Activated T-helper 2 cell treated with anti-CD3 and anti-CD28 coated beads, Interferon-gamma antibody, Interleukin-2, Interleukin-4, amounts not matched to agents 10 μg/mL and 5 μg/mL and 100 μg/mL, durations not matched to agents 14 hours and 24 hours and 36 hours (primary cell): ENCODE data around the gene PTPRG. TPM values are rescaled to one million over a fixed set of nuclear protein-coding genes. Genes with fewer than 3 reads are reported as not detected.

Experiments
- DNase-seq: peaks from one replicate; pipeline ENCODE4 v3.0.0; 2021; ENCODE audit warnings: low spot score
- H3K27ac Mint-ChIP-seq: one replicate; pipeline ENCODE4 v1.8.0; 2021; ENCODE audit warnings: mixed read lengths
- H3K27me3 Mint-ChIP-seq: one replicate; pipeline ENCODE4 v1.8.0; 2021; ENCODE audit warnings: low read depth, mixed read lengths
- H3K36me3 Mint-ChIP-seq: one replicate; pipeline ENCODE4 v1.8.0; 2021; ENCODE audit warnings: low read depth, mixed read lengths
- H3K4me1 Mint-ChIP-seq: one replicate; pipeline ENCODE4 v1.8.0; 2021; ENCODE audit warnings: low read depth, mixed read lengths
- H3K4me3 Mint-ChIP-seq: one replicate; pipeline ENCODE4 v1.8.0; 2021; ENCODE audit warnings: low read depth, mild to moderate bottlenecking, moderate library complexity, mixed read lengths
- H3K9me3 Mint-ChIP-seq: one replicate; pipeline ENCODE4 v1.8.0; 2021; ENCODE audit warnings: mixed read lengths
- intact Hi-C: fragments of 100-400 bp; cut with micrococcal nuclease; formaldehyde crosslinking; loops from one replicate; pipeline ENCODE4 v1.15.1; 2023
- total RNA-seq: library from RNA; stranded (reverse); gene quantifications from 2 replicates; pipeline ENCODE4 v1.2.3, GENCODE V29; 2022

Gene PTPRG
- total RNA-seq, 1 donor from 2014 or later, result 5.1 TPM

GRCh38 chr3:61617041-61617440, 55.7 kb downstream of the PTPRG start:
- H3K27me3 Mint-ChIP-seq, result no peaks in the 10 kb centered on the region
- intact Hi-C loops, result no loop called here
- H3K4me1 Mint-ChIP-seq, result no peaks in the 10 kb centered on the region
- no peak overlapping the region for H3K27ac Mint-ChIP-seq
- no peak for DNase-seq
- no peak overlapping the region for H3K4me3 Mint-ChIP-seq
- no peaks in the 10 kb centered on the region for H3K36me3 Mint-ChIP-seq
- H3K9me3 Mint-ChIP-seq, result no peaks in the 10 kb centered on the region

GRCh38 chr3:61617651-61618050, 56.3 kb downstream of the PTPRG start:
- Mint-ChIP-seq H3K4me3 (no peak overlapping the region), H3K27me3 (no peaks in the 10 kb centered on the region), H3K9me3 (no peaks in the 10 kb centered on the region), H3K4me1 (no peaks in the 10 kb centered on the region), H3K27ac (no peak overlapping the region), H3K36me3 (no peaks in the 10 kb centered on the region)
- no peak for DNase-seq
- intact Hi-C loops, result no loop called here

- intact Hi-C loops, result no loop called here
Observed at GRCh38 chr3:61618231-61618630, 56.9 kb downstream of the PTPRG start.

GRCh38 chr3:61618871-61619270, 57.5 kb downstream of the PTPRG start:
- Mint-ChIP-seq H3K4me3 (no peak overlapping the region), H3K27ac (no peak overlapping the region), H3K9me3 (no peaks in the 10 kb centered on the region), H3K27me3 (no peaks in the 10 kb centered on the region), H3K36me3 (no peaks in the 10 kb centered on the region), H3K4me1 (no peaks in the 10 kb centered on the region)
- no peak for DNase-seq
- intact Hi-C loops, result no loop called here

More at GRCh38 chr3:61618231-61618630, 56.9 kb downstream of the PTPRG start:
- no peaks in the 10 kb centered on the region for H3K27me3 Mint-ChIP-seq
- H3K36me3 Mint-ChIP-seq, result no peaks in the 10 kb centered on the region
- no peak overlapping the region for H3K27ac Mint-ChIP-seq
- H3K9me3 Mint-ChIP-seq, result no peaks in the 10 kb centered on the region
- no peaks in the 10 kb centered on the region for H3K4me1 Mint-ChIP-seq
- H3K4me3 Mint-ChIP-seq, result no peak overlapping the region
- no peak for DNase-seq

DNA sequence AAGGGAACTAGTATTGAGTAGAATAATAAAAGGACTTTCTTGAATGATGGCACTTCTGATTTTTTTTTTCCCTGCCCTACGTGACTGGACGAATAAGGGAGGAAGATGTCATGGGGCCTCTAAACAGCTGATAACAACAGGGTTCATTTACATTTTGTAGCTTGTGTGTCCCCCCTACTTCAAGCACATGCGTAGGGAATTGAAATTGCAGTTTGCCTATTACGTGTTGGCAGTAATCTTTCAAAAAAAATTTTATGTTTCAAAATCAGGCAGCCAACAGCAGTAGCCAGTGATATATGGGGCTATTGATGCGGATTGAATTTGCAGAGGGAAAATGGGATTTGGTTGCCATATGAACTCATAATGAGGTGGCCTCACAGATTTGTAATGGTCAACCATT, 58.7 kb downstream of the PTPRG start:
- no peak for DNase-seq
- H3K36me3 Mint-ChIP-seq, result no peaks in the 10 kb centered on the region
- intact Hi-C loops, result no loop called here
- no peaks in the 10 kb centered on the region for H3K27me3 Mint-ChIP-seq
- H3K27ac Mint-ChIP-seq, result no peak overlapping the region
- no peaks in the 10 kb centered on the region for H3K9me3 Mint-ChIP-seq
- no peaks in the 10 kb centered on the region for H3K4me1 Mint-ChIP-seq
- no peak overlapping the region for H3K4me3 Mint-ChIP-seq

GRCh38 chr3:61624300-61624699, 62.9 kb downstream of the PTPRG start:
- Mint-ChIP-seq H3K4me3 (no peak overlapping the region), H3K27ac (no peak overlapping the region), H3K4me1 (no peaks in the 10 kb centered on the region)

DNA sequence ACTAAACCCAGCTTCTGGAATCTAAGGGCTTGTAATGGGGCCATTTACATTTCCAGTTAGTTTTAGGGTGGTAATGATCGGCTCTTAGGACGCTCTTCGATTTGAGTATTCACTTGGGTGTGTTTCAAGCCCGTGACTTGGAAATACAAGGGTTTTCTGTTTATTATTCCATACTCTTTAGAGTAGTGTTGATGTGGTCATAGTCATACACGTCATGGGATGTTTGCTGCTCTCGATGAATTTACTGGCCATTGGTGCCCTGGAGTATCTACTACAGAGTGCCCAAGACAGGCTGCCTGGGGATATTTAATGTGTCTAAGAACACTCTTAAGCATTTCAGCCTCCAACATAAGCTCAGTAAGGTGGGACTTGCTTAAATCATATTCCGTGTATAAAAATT, 64.1 kb downstream of the PTPRG start:
- intact Hi-C loops, result no loop called here
- no peak overlapping the region for H3K27ac Mint-ChIP-seq
- DNase-seq, result no peak
- no peaks in the 10 kb centered on the region for H3K27me3 Mint-ChIP-seq
- H3K9me3 Mint-ChIP-seq, result no peaks in the 10 kb centered on the region
- no peaks in the 10 kb centered on the region for H3K4me1 Mint-ChIP-seq
- no peaks in the 10 kb centered on the region for H3K36me3 Mint-ChIP-seq
- no peak overlapping the region for H3K4me3 Mint-ChIP-seq

More at GRCh38 chr3:61624300-61624699, 62.9 kb downstream of the PTPRG start:
- DNase-seq, result no peak
- Mint-ChIP-seq H3K9me3 (no peaks in the 10 kb centered on the region), H3K36me3 (no peaks in the 10 kb centered on the region), H3K27me3 (no peaks in the 10 kb centered on the region)
- intact Hi-C loops, result no loop called here

- Mint-ChIP-seq H3K27me3 (no peaks in the 10 kb centered on the region), H3K27ac (no peak overlapping the region), H3K4me1 (no peaks in the 10 kb centered on the region), H3K36me3 (no peaks in the 10 kb centered on the region), H3K9me3 (no peaks in the 10 kb centered on the region), H3K4me3 (no peak overlapping the region)
- intact Hi-C loops, result no loop called here
- no peak for DNase-seq
Observed at GRCh38 chr3:61626484-61626883, 65.1 kb downstream of the PTPRG start.

DNA sequence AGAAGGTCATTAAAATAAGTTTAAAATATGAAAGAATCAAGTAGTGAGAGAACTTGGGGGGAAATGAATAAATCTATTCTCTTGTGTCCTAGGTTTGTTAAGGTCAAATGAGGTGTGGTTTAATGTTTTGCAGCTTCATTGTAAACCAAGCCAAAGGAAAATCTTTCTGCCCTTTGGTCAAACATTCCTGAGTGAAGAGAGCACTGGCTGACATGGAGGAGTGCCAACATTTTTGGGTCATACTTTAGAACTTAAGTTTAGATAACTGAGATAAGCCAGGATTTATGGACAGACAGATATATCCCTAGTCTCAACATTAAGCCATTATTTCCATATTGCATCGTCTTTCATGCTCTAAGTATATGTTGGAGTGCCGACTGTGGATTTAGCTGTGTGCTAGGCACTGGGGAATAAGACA, 66.4 kb downstream of the PTPRG start:
- no peak overlapping the region for H3K27ac Mint-ChIP-seq
- intact Hi-C loops, result no loop called here
- no peaks in the 10 kb centered on the region for H3K9me3 Mint-ChIP-seq
- H3K36me3 Mint-ChIP-seq, result no peaks in the 10 kb centered on the region
- no peak overlapping the region for H3K4me3 Mint-ChIP-seq
- H3K27me3 Mint-ChIP-seq, result no peaks in the 10 kb centered on the region
- no peaks in the 10 kb centered on the region for H3K4me1 Mint-ChIP-seq
- DNase-seq, result no peak

GRCh38 chr3:61628636-61629035, 67.3 kb downstream of the PTPRG start:
- H3K4me1 Mint-ChIP-seq, result no peaks in the 10 kb centered on the region
- H3K4me3 Mint-ChIP-seq, result no peak overlapping the region
- DNase-seq, result no peak
- intact Hi-C loops, result no loop called here
- no peaks in the 10 kb centered on the region for H3K27me3 Mint-ChIP-seq
- H3K9me3 Mint-ChIP-seq, result no peaks in the 10 kb centered on the region
- H3K27ac Mint-ChIP-seq, result no peak overlapping the region
- H3K36me3 Mint-ChIP-seq, result no peaks in the 10 kb centered on the region

DNA sequence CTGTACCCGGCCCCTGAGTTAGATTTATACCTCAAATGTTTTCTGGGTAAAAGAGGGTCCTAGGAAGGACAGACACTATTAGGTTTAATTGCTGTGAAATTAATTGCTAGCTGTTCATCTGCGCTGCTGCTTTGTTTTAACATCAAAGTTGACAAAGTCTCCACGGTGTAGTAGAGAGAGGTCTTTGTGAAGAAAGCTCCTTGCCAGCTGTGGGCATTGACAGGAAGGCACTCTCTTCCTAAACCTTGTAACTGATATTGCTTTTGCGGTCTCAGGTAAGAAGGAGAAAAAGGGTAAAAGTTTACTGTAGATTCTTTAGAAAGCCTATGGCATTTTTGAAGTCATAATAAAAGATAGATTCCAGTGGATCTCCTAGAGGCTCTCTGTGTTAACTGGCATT, 68.1 kb downstream of the PTPRG start:
- no peaks in the 10 kb centered on the region for H3K36me3 Mint-ChIP-seq
- H3K4me1 Mint-ChIP-seq, result no peaks in the 10 kb centered on the region
- H3K9me3 Mint-ChIP-seq, result no peaks in the 10 kb centered on the region
- no peaks in the 10 kb centered on the region for H3K27me3 Mint-ChIP-seq
- DNase-seq, result no peak
- intact Hi-C loops, result no loop called here
- no peak overlapping the region for H3K4me3 Mint-ChIP-seq
- no peak overlapping the region for H3K27ac Mint-ChIP-seq

GRCh38 chr3:61631108-61631769, 69.9 kb downstream of the PTPRG start:
- H3K36me3 Mint-ChIP-seq, result no peaks in the 10 kb centered on the region
- H3K9me3 Mint-ChIP-seq, result no peaks in the 10 kb centered on the region
- DNase-seq, result no peak
- no peaks in the 10 kb centered on the region for H3K4me1 Mint-ChIP-seq
- H3K27ac Mint-ChIP-seq, result no peak overlapping the region
- intact Hi-C loops, result no loop called here
- H3K27me3 Mint-ChIP-seq, result no peaks in the 10 kb centered on the region
- no peak overlapping the region for H3K4me3 Mint-ChIP-seq

DNA sequence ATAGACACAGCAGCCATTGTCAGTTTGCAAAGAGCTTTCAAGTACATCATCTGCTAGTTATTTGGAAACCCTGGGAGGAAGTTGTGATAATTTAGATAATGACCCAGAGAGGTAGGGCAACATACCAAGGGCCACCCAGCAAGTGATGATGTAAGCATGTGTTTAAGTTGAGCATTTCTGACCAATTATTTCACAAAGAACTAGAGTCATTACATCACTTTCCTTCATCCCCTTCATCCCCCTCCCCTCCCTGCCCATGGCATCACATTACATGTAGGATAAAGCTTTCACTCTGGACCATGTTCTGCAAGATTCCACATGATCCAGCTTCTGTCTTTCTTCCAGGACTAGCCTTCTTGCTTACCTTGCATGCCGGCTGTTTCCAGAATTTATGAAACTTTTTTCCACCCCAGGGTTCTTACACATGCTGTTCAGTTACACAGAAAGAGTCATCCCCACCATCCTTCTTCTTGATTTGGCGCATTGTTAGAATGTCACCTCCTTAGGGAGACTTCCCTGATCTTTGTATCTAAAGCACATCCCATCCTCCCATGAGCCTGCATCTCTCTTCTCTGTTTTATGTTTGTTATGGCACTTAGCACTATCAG, 71.3 kb downstream of the PTPRG start:
- H3K4me3 Mint-ChIP-seq, result no peak overlapping the region
- H3K36me3 Mint-ChIP-seq, result no peaks in the 10 kb centered on the region

More for the DNA sequence above, 71.3 kb downstream of the PTPRG start:
- H3K9me3 Mint-ChIP-seq, result no peaks in the 10 kb centered on the region
- intact Hi-C loops, result no loop called here
- H3K27me3 Mint-ChIP-seq, result no peaks in the 10 kb centered on the region
- DNase-seq, result no peak
- no peaks in the 10 kb centered on the region for H3K4me1 Mint-ChIP-seq
- no peak overlapping the region for H3K27ac Mint-ChIP-seq
